BLaER1 treated with 17β-estradiol and CSF1 and Interleukin-3, amounts not matched to agents 10 nM and 100 nM (cell line): Measurements from ENCODE around the gene PKP4.

Experiments
- H3K27ac ChIP-seq, 11 experiments: shearing (Covaris generic); formaldehyde crosslinking; 2 replicates each; pipeline ENCODE4 v1.8.1; 2022
- H3K27me3 ChIP-seq, 11 experiments: shearing (Covaris generic); formaldehyde crosslinking; 2 replicates each; pipeline ENCODE4 v1.8.1; 2022
- H3K36me3 ChIP-seq, 11 experiments: shearing (Covaris generic); formaldehyde crosslinking; 2 replicates each; pipeline ENCODE4 v1.8.1; 2022
- H3K4me1 ChIP-seq, 10 experiments: shearing (Covaris generic); formaldehyde crosslinking; 2 replicates each; pipeline ENCODE4 v1.8.1; 2022
- H3K4me2 ChIP-seq, 11 experiments: shearing (Covaris generic); formaldehyde crosslinking; 2 replicates each; pipeline ENCODE4 v1.8.1; 2022
- H3K4me3 ChIP-seq, 10 experiments: shearing (Covaris generic); formaldehyde crosslinking; 2 replicates each; pipeline ENCODE4 v1.8.1; 2022
- H3K9ac ChIP-seq, 11 experiments: shearing (Covaris generic); formaldehyde crosslinking; 2 replicates each; pipeline ENCODE4 v1.8.1; 2022
- H3K9me3 ChIP-seq, 11 experiments: shearing (Covaris generic); formaldehyde crosslinking; replicated peaks in 1 of 11; 2 replicates each; pipeline ENCODE4 v1.8.1; 2022
- H4K20me1 ChIP-seq, 11 experiments: shearing (Covaris generic); formaldehyde crosslinking; 2 replicates each; pipeline ENCODE4 v1.8.1; 2022
- Cebpa-rat ChIP-seq, 11 experiments: shearing (Covaris generic); IDR thresholded peaks; 2 replicates each; pipeline ENCODE4 v1.8.1; 2022

PKP4 gene

DNA sequence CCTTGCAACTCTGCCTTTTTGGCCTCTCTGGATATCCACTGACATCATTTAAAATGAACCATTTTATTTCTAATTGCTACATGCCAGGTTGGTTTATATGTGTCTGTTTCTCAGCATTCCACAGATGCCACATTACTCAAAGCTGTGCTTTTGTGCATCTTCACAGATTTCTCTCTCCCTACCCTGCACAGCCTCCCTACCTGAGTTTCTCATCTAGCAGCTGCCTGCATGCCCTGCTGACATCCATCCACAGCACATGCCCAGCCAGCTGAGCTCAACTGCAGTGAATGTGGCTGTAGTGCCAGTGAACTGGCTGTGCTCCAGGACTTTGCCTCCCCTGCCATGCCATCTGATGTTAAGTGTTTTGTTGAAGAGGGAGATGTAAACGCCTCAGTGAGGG is 44.5 kb downstream of the PKP4 start:
- TF ChIP-seq Cebpa-rat (IDR thresholded peaks at IDR 0.05) = no peak
- Histone ChIP-seq H3K36me3 (no peaks in the 10 kb centered on the region), H3K9me3 (no peaks in the 10 kb centered on the region), H3K27me3 (no peaks in the 10 kb centered on the region), H3K9ac (no peak overlapping the region), H4K20me1 (peaks cover 0 to 5% (median 0%) of the 10 kb centered on the region in 11 experiments; a peak in 4 of 22 replicates), H3K4me1 (no peaks in the 10 kb centered on the region), H3K4me3 (no peak overlapping the region), H3K4me2 (no peak overlapping the region), H3K27ac (no peak overlapping the region)

DNA sequence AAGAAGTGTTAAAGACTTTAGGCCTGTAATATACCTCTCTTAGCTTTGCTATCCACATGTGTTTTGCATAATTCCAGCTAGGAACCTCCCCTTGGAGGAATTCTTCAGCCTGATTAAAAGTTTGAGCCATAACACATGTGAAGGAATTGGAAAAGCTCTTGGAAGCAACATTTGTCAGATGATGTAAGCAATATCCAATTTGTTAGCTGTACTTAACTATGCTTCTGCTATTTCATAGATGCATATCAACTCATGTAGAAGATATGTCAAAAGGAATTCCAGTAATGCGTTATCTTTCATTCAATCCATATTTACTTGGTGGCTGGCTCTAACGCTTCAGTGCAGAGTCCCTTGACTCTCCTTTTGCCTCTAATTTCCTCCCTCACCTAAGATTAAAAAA is 46.2 kb downstream of the PKP4 start:
- Histone ChIP-seq H3K4me3 (no peak overlapping the region), H3K4me2 (no peak overlapping the region), H3K9me3 (no peaks in the 10 kb centered on the region), H3K27ac (no peak overlapping the region), H3K36me3 (no peaks in the 10 kb centered on the region), H4K20me1 (peaks cover 0 to 5% (median 0%) of the 10 kb centered on the region in 11 experiments; a peak in 4 of 22 replicates), H3K9ac (no peak overlapping the region), H3K4me1 (no peaks in the 10 kb centered on the region), H3K27me3 (no peaks in the 10 kb centered on the region)
- TF ChIP-seq Cebpa-rat (IDR thresholded peaks at IDR 0.05) = no peak

DNA sequence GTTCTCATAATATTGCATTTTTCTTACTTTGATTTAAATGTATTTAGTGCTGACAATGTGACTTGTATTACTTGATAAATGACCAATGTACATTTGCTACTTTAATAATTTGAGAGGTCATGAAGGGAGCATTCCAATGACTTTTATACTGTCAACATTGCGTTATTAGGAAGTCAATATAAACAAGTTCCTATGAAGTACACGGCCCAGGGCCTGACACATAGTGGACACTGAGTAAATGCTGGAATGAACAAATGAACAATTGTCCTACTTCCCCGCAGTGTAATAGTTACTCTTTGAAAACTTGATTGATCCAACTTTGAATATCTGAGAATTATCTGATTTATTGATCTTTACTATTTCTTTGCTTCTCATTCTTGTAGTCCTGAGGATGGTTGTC is 47.3 kb downstream of the PKP4 start:
- Histone ChIP-seq H3K4me1 (no peaks in the 10 kb centered on the region), H3K9me3 (no peaks in the 10 kb centered on the region), H4K20me1 (peaks cover 0 to 5% (median 0%) of the 10 kb centered on the region in 11 experiments; a peak in 3 of 22 replicates), H3K27me3 (no peaks in the 10 kb centered on the region), H3K27ac (no peak overlapping the region), H3K4me3 (no peak overlapping the region), H3K4me2 (no peak overlapping the region), H3K36me3 (no peaks in the 10 kb centered on the region), H3K9ac (no peak overlapping the region)
- TF ChIP-seq Cebpa-rat (IDR thresholded peaks at IDR 0.05) = no peak

DNA sequence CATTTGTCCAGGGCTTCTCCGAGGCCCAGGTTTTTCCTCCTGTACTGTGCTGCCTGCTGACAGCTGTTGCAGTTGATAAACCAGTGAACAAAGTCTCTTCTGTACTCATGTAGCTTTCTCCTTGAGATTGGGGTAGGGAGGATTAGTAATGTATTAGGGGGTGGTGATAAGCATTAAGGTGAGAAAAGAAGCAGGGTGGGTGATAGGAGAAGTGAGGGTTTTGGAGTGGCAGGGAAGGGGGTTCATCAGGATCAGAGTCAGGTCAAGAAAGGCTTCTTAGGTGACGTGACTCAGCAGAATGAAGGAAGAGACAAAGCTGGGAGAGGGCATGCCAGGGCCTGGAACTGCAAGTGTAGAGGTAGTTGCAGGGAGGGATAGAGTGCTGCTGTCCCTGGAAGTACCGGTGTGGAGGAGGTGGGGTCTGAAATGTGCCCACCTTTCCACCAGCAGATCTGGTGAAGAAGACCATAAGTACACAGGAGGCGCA is 48.7 kb downstream of the PKP4 start:
- Histone ChIP-seq H4K20me1 (peaks cover 0 to 5% (median 0%) of the 10 kb centered on the region in 11 experiments; a peak in 3 of 22 replicates), H3K4me2 (no peak overlapping the region), H3K36me3 (no peaks in the 10 kb centered on the region), H3K27me3 (no peaks in the 10 kb centered on the region), H3K27ac (no peak overlapping the region; a peak in 1 of 22 replicates), H3K4me3 (no peak overlapping the region), H3K4me1 (no peaks in the 10 kb centered on the region), H3K9me3 (no peaks in the 10 kb centered on the region), H3K9ac (no peak overlapping the region)
- TF ChIP-seq Cebpa-rat (IDR thresholded peaks at IDR 0.05) = no peak

DNA sequence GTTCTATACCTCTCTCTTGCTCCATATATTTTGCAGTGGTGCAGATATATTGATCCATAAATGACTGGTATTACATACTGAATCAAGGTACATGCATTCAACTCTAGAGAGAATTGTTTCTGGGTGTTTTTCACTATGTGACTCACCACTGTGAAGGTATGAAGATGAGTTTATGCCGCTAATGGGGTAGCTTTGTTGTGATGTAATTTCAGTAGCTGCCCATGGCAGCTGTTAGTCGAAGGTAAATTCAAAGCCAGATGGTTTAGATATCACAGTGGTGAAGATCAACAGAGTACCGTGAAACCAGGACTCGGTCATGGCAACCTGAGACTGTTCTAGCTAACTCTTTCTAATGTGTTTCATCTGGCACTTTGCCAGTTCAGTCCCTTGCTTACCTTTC is 50.4 kb downstream of the PKP4 start:
- no peak overlapping the region for H3K4me3 ChIP-seq
- no peaks in the 10 kb centered on the region; a peak in 1 of 22 replicates for H3K36me3 ChIP-seq
- H3K4me2 ChIP-seq = no peak overlapping the region
- no peaks in the 10 kb centered on the region for H3K4me1 ChIP-seq
- peaks cover 0 to 5% (median 0%) of the 10 kb centered on the region in 11 experiments; a peak in 1 of 22 replicates for H4K20me1 ChIP-seq
- H3K9ac ChIP-seq = no peak overlapping the region
- TF ChIP-seq Cebpa-rat (IDR thresholded peaks at IDR 0.05) = no peak
- H3K27me3 ChIP-seq = no peaks in the 10 kb centered on the region
- no peaks in the 10 kb centered on the region for H3K9me3 ChIP-seq
- H3K27ac ChIP-seq = no peak overlapping the region

DNA sequence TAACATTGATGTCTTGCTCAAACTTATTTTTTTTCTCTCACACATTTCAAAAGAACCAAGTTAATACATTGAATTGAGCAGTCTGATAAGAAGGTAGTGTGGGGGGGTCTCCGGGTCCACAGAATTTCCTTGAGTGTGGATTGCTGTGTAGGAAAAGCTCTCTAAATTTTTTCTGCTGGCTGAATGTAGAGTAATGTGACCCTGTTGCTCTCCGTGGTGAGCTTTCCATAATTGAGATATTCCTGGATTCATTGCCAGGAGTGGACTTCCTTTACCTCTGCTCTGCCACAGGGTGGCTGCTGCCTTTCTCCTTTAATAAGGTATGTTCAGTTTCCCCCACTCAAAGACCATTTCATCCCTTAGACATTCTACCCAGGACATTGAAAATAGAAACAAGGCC is 50.9 kb downstream of the PKP4 start:
- H4K20me1 ChIP-seq = peaks cover 0 to 5% (median 0%) of the 10 kb centered on the region in 11 experiments; a peak in 1 of 22 replicates
- no peak overlapping the region for H3K4me3 ChIP-seq
- H3K4me2 ChIP-seq = no peak overlapping the region
- no peaks in the 10 kb centered on the region for H3K4me1 ChIP-seq
- H3K27me3 ChIP-seq = no peaks in the 10 kb centered on the region
- H3K9me3 ChIP-seq = no peaks in the 10 kb centered on the region
- TF ChIP-seq Cebpa-rat (IDR thresholded peaks at IDR 0.05) = no peak
- no peaks in the 10 kb centered on the region; a peak in 1 of 22 replicates for H3K36me3 ChIP-seq
- no peak overlapping the region for H3K27ac ChIP-seq
- H3K9ac ChIP-seq = no peak overlapping the region

DNA sequence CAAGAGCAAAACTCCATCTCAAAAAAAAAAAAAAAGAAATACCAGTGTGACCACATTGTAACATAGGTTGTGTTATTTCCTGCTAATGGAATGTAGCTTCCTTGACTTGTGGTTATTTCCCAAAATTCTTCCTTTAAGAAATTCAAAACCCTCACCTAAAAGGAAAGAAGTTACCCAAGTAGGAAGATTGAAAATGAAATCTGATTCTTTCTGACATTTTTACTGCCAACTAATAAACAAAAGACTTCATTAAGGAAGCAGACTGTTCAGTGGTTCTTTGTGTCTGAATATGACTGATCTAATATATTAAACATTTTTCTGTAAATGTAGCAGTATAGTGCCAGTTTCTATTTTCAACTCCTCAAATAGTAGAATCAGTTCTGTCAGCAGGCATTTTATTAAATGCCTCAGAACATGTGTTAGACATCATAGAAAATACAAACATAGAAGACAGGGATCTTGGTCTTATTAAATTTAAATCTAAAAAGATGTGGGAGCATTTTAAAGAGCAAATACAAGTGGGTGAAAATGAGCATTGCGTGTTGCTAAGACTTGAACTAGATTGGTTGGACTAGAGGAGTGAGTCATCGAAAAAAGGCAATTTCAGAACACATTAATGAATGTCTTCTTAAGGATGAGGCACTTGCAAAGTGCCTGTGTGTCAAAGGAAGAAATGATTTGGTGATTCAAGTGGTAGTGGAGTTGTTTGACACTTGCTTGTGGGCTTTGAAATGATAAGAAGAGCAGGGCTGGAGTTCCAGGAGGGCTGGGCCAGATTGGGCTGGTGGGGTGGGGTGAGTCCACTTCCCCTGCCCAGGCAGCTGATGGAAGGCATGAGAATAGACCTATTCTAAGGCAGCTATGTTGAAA is 53.4 kb downstream of the PKP4 start:
- Histone ChIP-seq H3K9ac (no peak overlapping the region), H3K9me3 (no peaks in the 10 kb centered on the region), H3K4me3 (no peak overlapping the region), H3K27ac (no peak overlapping the region; a peak in 1 of 22 replicates), H3K4me2 (no peak overlapping the region), H3K4me1 (no peaks in the 10 kb centered on the region), H4K20me1 (peaks cover 0 to 5% (median 0%) of the 10 kb centered on the region in 11 experiments; a peak in 1 of 22 replicates), H3K27me3 (no peaks in the 10 kb centered on the region), H3K36me3 (no peaks in the 10 kb centered on the region; a peak in 1 of 22 replicates)
- TF ChIP-seq Cebpa-rat (IDR thresholded peaks at IDR 0.05) = no peak

DNA sequence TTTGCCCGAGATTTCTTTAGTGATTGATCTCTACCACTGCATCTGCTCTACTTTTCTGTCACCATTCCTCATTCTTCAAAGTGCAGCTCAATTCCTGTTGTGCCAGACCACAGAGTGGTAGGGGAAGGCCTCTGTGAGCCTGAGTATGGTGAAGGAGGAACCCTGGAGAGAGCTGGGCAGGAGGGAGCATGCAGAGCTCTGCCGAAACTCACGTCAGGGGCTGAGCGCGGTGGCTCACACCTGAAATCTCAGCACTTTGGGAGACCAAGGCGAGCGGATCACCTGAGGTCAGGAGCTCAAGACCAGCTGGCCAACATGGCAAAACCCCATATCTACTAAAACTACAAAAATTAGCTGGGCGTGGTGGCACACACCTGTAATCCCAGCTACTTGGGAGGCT is 54.1 kb downstream of the PKP4 start:
- no peaks in the 10 kb centered on the region for H3K27me3 ChIP-seq
- H3K27ac ChIP-seq = no peak overlapping the region; a peak in 1 of 22 replicates
- no peak overlapping the region for H3K9ac ChIP-seq

DNA sequence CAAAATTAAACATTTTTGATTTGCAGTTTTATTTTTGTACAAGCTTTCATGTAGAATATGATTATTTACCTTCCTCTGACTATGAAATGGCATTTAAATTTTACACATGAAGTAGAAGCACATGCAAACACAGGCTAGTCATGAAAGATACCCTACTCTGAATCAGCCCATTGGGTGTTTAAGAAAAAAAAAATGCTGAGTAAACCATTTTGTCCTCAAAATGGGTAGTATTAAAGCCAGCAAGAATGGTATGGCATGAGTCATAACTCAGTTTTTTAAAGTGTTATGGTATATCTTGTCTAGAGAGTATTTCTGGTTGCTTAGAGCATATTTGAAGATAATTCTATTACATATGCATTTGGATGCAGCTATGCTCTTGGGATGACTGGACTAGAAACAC is 55.0 kb downstream of the PKP4 start:
- Histone ChIP-seq H3K9ac (no peak overlapping the region), H3K27ac (no peak overlapping the region), H3K27me3 (no peaks in the 10 kb centered on the region), H3K4me3 (no peak overlapping the region), H4K20me1 (no peaks in the 10 kb centered on the region), H3K4me2 (no peak overlapping the region), H3K9me3 (no peaks in the 10 kb centered on the region), H3K36me3 (no peaks in the 10 kb centered on the region; a peak in 1 of 22 replicates), H3K4me1 (peaks cover 0 to 3% (median 0%) of the 10 kb centered on the region in 10 experiments; a peak in 3 of 20 replicates)
- TF ChIP-seq Cebpa-rat (IDR thresholded peaks at IDR 0.05) = no peak

More for the DNA sequence above, 54.1 kb downstream of the PKP4 start:
- no peaks in the 10 kb centered on the region; a peak in 1 of 22 replicates for H3K36me3 ChIP-seq
- H3K4me2 ChIP-seq = no peak overlapping the region
- no peaks in the 10 kb centered on the region for H3K9me3 ChIP-seq
- no peak overlapping the region for H3K4me3 ChIP-seq
- H3K4me1 ChIP-seq = no peaks in the 10 kb centered on the region
- no peak for TF ChIP-seq Cebpa-rat (IDR thresholded peaks at IDR 0.05)
- no peaks in the 10 kb centered on the region for H4K20me1 ChIP-seq
